GM18907 (cell line): ENCODE results near the gene MAN2A2.
A peak's percentile ranks its signal among the peaks of the same experiment; 100 is the strongest.
"Not testable (repeated sequence)": the region's sequence is repeated elsewhere in the genome, so short reads cannot be mapped to it uniquely, and the experiment has no call there.

Experiments
- ATAC-seq: cut with Tn5 transposase; IDR thresholded peaks from one replicate; pipeline ENCODE4 v1.9.1; 2021; ENCODE audit warnings: mild to moderate bottlenecking, moderate library complexity; ENCODE audit not compliant: unreplicated experiment

MAN2A2 gene

DNA sequence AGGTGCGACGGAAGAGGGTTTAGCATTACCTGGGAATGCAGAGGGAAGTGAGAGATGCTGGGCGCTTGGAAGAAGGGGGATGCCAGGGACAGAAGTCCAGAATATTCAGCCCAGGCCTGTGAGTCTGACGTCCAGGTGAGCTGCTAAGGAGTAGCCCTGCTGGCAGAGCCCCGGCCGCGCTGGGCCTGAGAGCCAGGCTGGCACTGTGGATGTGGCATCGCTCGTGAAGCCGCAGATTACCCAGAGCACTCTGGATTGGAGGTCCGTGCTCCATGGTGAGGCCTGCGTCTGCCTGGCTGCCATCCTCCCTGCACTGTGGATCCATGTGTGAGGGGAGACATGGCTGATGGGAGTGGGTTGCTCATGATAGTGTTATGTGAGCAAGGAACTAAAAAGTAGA, 14.5 kb downstream of the MAN2A2 start:
- ATAC-seq, result no peak

- no peak for ATAC-seq
Measured at GRCh38 chr15:90918034-90918788, 15.1 kb downstream of the MAN2A2 start.

DNA sequence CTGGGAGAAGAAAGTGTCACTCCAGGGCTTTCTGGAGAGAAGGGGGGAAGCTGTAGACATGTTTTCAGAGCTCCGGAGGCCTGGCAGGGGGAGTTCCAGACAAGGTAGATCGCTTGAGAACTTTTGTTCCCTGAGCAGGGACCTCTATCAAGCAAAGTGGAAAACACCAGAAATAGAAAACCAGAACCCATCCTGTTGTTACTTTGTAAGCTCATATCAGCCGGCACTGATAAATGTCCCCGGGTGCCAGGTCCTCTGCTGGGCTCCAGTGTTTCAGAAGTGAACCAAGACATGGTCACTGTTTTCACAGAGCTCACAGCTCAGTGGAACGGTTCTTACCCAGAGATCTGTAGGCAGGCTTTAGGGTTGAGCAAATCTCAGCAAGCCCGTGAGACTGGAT, 15.7 kb downstream of the MAN2A2 start:
- no peak for ATAC-seq

- ATAC-seq, result no peak
Measured at GRCh38 chr15:90921887-90922286, 18.8 kb downstream of the MAN2A2 start.

DNA sequence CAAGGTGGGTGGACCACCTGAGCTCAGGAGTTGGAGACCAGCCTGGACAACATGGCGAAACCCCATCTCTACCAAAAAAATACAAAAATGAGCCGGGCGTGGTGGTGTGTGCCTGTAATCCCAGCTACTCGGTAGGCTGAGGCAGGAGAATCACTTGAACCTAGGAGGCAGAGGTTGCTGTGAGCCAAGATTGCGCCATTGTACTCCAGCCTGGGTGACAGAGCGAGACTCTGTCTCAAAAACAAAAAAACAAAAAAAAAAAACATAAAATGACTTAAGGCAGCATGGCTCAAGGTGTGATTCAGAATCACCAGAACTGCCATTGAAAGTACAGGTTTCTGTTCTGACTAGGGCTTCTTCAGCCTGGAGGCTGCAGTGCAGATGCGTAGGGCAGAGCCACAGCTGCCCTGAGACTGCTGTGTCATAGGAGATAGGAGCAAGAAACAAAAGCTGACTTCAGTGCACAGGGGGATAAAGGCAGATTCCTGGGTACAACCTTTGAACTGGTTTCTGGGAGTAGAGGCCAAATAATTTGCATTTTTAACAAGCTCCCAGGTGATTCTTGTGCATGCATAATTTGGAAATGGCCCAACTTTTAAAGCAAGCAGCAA, 19.7 kb downstream of the MAN2A2 start:
- peak; percentile 65 for ATAC-seq

GRCh38 chr15:90924375-90924774, 21.3 kb downstream of the MAN2A2 start:
- ATAC-seq, result peak; percentile 74

DNA sequence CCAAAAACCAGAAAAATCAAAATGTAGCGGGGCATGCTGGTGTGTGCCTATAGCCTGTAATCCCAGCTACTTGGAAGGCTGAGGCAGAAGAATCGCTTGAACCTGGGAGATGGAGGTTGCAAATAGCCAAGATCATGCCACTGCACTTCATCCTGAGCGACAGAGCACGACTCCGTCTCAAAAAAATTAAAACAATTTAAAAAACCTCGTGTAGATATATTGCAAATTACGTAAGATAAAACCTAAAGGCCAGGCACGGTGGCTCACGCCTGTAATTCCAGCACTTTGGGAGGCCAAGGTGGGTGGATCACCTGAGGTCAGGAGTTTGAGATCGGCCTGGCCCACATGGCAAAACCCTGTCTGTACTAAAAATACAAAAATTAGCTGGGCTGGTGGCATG, 23.7 kb downstream of the MAN2A2 start:
- not testable (repeated sequence) for ATAC-seq

DNA sequence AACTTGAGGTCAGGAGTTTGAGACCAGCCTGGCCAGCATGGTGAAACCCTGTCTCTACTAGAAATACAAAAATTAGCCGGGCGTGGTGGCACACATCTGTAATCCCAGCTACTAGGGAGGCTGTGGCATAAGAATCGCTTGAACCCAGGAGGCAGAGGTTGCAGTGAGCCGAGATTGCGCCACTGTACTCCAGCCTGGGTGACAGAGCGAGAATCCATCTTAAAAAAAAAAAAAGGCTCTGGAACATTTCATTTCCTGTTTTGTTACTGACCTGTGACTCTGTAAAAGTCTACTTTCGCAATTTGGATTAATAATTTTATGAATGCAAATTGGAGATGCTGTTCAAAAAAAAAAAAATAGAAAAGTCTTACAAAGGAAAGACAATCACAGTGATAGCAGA, 25.0 kb downstream of the MAN2A2 start:
- not testable (repeated sequence) for ATAC-seq

DNA sequence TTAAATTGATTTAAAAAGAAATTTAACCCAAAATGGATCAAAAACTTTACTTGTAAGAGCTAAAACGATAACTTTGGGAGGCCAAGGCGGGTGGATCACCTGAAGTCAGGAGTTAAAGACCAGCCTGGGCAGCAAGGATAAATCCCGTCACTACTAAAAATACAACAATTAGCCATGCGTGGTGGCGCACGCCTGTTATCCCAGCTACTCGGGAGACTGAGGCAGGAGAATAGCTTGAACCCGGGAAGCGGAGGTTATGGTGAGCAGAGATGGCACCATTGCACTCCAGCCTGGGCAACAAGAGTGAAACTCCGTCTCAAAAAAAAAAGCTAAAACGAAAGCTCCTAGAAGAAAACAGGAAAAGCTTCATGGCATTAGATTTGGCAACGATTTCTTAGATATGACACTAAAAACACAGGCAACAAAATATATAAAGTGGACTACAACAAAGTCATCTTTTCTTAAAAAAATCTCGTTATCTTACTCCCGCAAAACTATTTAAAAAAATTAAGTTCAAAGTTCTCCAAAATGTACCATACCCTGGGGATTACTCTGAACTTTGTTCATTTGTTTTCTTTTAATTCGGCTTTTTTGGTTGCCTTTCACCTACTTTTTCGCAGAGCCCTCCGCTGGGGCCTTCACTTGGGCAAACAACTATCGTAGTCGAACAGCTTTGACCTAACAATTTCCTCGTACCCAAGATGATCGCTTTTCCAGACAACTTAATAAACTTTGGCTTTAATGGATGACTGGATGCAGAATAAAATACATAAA, 26.3 kb downstream of the MAN2A2 start:
- no peak for ATAC-seq

DNA sequence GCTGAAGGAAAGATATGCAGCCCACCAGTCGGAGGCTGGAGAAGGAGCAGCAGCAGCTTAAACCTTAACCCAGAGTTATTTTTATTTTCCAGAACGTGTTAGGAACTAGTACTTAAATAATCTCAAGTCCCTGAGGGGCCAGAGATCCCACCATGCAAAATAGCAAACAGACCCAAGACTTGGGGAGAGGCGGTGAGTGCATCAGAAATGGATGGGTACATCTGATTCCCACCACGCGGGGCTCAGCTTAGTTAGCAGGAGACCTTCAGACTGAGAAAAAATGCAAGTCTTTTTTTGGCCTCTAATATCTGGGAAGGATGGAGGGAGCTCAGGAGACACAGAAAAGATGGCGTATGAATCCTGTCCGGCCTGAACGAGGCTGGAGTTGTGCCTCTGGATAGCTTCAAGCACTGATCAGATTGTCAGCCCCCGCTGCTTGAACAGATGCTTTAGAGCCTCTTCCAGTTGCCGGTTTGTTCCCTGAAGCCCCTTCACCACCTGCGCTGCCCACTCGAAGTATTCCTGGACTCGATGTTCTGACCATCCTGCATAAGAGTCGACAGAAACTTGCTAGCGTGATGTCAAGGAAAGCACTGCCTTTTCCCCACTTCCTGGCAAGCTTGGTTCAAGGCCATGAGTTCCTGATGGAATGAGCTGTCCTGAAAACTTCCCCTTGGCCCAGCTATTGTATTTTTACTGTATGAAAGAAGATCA, 27.9 kb downstream of the MAN2A2 start:
- ATAC-seq, result no peak

DNA sequence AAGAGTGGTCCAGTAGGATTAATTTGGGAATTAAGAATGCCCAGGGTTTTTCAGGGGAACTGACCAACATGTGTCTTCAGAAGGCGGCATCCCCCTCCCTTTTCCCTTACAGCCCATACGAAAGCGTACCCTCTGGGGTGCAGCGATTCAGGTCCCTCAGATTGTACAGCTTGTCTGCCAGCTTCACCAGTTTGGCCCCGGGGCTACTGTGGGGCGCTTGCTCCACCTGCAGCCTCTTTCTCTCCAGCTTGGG, 28.4 kb downstream of the MAN2A2 start:
- no peak for ATAC-seq

- peak; percentile 54 for ATAC-seq
Measured at GRCh38 chr15:90931828-90932659, 28.9 kb downstream of the MAN2A2 start, which contains the start of gene HDDC3. Gene HDDC3 (minus strand): TSS chr15:90932549. CDS start chr15:90932540, 9 bp downstream.

GRCh38 chr15:90932660-90932991, 29.5 kb downstream of the MAN2A2 start:
- no peak for ATAC-seq

DNA sequence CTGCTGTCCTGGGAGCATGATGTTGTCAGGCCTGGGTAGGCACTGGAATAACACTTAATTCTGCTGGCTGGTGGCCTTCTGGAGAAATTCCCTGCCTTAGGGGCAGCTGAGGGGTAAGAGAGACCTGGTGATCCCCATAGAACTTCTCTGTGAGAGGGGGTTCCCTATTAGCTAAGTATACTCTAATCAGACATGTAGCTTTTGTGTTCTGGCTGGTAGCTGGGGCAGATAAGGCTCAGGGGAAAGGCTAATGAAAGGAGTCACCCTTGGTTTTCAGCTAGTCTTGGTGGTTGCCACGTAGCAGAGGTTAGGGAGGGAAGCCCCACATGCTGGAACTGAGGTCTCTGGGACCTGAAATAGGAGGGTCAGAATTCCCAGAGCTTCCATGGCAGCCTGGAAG, 30.2 kb downstream of the MAN2A2 start:
- no peak for ATAC-seq

- ATAC-seq, result peak; percentile 38
Measured at GRCh38 chr15:90934256-90934948, 31.3 kb downstream of the MAN2A2 start.

DNA sequence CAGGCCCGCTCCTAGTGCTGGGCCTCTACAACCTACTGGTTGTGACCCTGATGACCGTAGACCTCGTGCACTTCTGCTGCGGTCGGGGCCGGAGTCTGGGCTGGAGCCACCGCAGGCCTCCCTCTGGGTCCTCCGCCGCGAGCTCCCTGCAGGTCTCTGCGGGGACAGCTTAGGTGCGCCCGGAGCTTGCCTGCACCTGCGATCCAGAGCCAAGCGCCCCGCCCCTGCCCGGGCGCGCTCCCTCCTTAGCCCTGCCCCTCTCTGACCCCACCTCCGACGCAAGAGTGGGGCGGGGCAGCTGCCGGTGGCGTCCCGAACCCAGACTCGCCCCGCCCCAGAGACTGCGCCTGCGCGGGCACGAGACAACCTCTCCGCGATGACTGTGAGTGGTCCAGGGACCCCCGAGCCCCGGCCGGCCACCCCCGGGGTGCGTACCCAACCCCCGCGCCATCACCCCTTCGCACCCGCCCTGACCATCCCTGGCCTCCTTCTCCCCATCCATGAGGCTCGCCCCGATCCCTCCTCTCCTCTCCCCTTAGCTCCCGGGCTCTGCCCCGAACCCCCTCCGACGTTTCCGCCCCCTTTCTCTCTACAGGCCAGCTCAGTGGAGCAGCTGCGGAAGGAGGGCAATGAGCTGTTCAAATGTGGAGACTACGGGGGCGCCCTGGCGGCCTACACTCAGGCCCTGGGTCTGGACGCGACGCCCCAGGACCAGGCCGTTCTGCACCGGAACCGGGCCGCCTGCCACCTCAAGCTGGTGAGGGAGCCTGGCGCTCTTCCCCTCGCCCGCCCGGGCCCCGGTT, 32.0 kb downstream of the MAN2A2 start, which contains the start of gene UNC45A:
Gene UNC45A (plus strand): TSS at position 337 of the 803 bp plus-strand sequence. CDS start 40 bp downstream, at position 377.
- ATAC-seq, result peak; percentile 67

GRCh38 chr15:90936823-90937222, 33.7 kb downstream of the MAN2A2 start:
- ATAC-seq, result no peak

DNA sequence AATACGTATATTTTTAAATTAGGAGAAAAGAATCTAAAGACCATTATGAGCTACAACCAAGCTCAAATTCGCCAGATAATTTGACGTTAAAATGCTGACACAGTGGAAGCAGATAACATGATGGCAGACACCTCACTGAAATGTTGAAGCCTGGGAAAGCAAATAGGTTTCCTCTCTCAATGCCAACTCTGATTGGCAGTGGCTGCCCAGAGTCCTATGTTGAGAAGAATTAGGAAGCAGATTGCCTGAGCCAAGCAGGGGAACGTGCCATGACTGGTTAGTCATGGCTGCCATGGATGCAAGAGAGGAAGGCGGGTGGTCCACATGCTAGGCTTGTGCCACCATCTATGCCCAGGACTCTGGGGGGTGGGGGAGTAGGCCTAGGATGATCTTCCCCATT, 35.2 kb downstream of the MAN2A2 start:
- ATAC-seq, result no peak

DNA sequence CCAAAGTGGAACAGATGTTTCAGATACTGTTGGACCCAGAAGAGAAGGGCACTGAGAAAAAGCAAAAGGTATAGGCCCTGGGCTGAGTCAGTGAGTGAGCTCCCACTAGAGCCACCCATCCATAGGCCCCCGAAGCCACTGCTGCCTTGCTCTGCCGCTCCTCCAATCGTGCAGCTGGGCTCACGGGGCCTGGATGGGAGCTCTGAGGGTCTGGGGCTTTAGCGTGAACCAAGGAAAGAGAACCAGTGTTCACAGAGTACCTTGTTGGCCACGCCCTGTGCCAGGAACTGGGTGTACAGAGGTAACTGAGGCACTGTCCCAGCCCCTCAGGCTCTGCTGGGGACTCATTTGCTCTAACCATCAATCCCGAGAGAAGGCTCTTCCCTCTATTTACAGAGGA, 36.7 kb downstream of the MAN2A2 start:
- no peak for ATAC-seq
